HG03520 (cell line): ENCODE data around the gene PTPRN2.
"Not testable (repeated sequence)": the region's sequence is repeated elsewhere in the genome, so short reads cannot be mapped to it uniquely, and the experiment has no call there.

Experiments
- ATAC-seq: cut with Tn5 transposase; IDR thresholded peaks from one replicate; pipeline ENCODE4 v1.9.1; 2021; ENCODE audit warnings: mild to moderate bottlenecking, moderate library complexity; ENCODE audit not compliant: unreplicated experiment

The PTPRN2 gene

GRCh38 chr7:157713591-157713990 lies 874.0 kb downstream of the PTPRN2 start:
- ATAC-seq, result no peak

GRCh38 chr7:157712666-157713235 lies 874.9 kb downstream of the PTPRN2 start:
- no peak for ATAC-seq

GRCh38 chr7:157711353-157711888 lies 876.2 kb downstream of the PTPRN2 start:
- no peak for ATAC-seq

GRCh38 chr7:157710396-157710795 lies 877.2 kb downstream of the PTPRN2 start:
- no peak for ATAC-seq

GRCh38 chr7:157709531-157710251 lies 877.9 kb downstream of the PTPRN2 start:
- no peak for ATAC-seq

GRCh38 chr7:157708919-157709295 lies 878.7 kb downstream of the PTPRN2 start:
- no peak for ATAC-seq

GRCh38 chr7:157707983-157708918 lies 879.4 kb downstream of the PTPRN2 start:
- ATAC-seq, result no peak

- ATAC-seq, result no peak
Observed at GRCh38 chr7:157704365-157704764, 883.3 kb downstream of the PTPRN2 start.

GRCh38 chr7:157703534-157704195 lies 884.0 kb downstream of the PTPRN2 start:
- ATAC-seq, result no peak

GRCh38 chr7:157703131-157703530 lies 884.5 kb downstream of the PTPRN2 start:
- no peak for ATAC-seq

GRCh38 chr7:157702311-157703023 lies 885.2 kb downstream of the PTPRN2 start:
- ATAC-seq, result no peak

GRCh38 chr7:157701395-157702180 lies 886.0 kb downstream of the PTPRN2 start:
- ATAC-seq, result not testable (repeated sequence)

- ATAC-seq, result no peak
Observed at GRCh38 chr7:157700231-157701005, 887.2 kb downstream of the PTPRN2 start.

GRCh38 chr7:157699357-157700013 lies 888.1 kb downstream of the PTPRN2 start:
- no peak for ATAC-seq

GRCh38 chr7:157697287-157697686 lies 890.3 kb downstream of the PTPRN2 start:
- not testable (repeated sequence) for ATAC-seq

- not testable (repeated sequence) for ATAC-seq
Observed at GRCh38 chr7:157695609-157696008, 892.0 kb downstream of the PTPRN2 start.

- no peak for ATAC-seq
Observed at GRCh38 chr7:157694376-157694665, 893.3 kb downstream of the PTPRN2 start.
